ENCODE data around the gene GINS1. TPM values are rescaled to one million over a fixed set of nuclear protein-coding genes. Genes with fewer than 3 reads are reported as not detected.

GINS1 gene
- total RNA-seq, 2 experiments from 2014 or later: 22.8 to 29.9 TPM

DNA sequence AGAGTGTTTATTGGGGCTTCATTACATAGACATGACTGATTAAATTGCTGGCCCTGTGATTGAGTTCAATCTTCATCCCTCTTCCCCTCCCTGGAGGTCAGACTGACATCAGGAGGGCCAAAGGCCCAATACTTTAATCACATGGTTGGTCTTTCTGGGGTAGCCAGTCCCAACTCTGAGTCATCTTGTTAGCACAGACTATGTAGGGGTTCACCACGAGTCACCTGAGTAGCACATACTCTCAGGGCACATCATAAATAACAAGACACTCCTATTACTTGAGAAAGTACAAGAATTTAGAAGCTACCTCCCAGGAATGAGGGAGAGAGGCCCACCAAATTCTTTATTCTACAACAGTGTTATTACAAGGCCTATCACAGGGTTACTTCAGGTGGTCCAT, 11.3 kb downstream of the GINS1 start:
- no peak overlapping the region for H3K4me2 ChIP-seq (ENCODE audit: low read length)
- no TSS peak for BruUV-seq (replicated peaks)
- POLR2A ChIA-PET: interaction anchor here (1.8 kb wide), 2 partner anchors 11 to 15 kb away, joined by 7 read pairs; partner anchors contain the start of gene GINS1
- no peaks in the 10 kb centered on the region for H3K4me1 ChIP-seq (ENCODE audit: insufficient read depth, low read length, poor library complexity, severe bottlenecking)
- H3K9me3 ChIP-seq (ENCODE audit: low read length): no peaks in the 10 kb centered on the region
- no peak overlapping the region for H2AFZ ChIP-seq (ENCODE audit: low read length)
- TF ChIP-seq, protein P1, sequence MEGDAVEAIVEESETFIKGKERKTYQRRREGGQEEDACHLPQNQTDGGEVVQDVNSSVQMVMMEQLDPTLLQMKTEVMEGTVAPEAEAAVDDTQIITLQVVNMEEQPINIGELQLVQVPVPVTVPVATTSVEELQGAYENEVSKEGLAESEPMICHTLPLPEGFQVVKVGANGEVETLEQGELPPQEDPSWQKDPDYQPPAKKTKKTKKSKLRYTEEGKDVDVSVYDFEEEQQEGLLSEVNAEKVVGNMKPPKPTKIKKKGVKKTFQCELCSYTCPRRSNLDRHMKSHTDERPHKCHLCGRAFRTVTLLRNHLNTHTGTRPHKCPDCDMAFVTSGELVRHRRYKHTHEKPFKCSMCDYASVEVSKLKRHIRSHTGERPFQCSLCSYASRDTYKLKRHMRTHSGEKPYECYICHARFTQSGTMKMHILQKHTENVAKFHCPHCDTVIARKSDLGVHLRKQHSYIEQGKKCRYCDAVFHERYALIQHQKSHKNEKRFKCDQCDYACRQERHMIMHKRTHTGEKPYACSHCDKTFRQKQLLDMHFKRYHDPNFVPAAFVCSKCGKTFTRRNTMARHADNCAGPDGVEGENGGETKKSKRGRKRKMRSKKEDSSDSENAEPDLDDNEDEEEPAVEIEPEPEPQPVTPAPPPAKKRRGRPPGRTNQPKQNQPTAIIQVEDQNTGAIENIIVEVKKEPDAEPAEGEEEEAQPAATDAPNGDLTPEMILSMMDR (conservative IDR thresholded peaks at IDR 0.05; ENCODE audit: low read length): no peak
- no peak for TF ChIP-seq EZH2phosphoT487 (IDR thresholded peaks at IDR 0.05; ENCODE audit: borderline replicate concordance, low read depth, low read length)
- H3K36me3 ChIP-seq (ENCODE audit: insufficient read depth, low read length): peaks cover 80% of the 10 kb centered on the region
- no peak overlapping the region for H3K4me3 ChIP-seq (ENCODE audit: low read depth, low read length, poor library complexity, severe bottlenecking)
- H4K20me1 ChIP-seq (ENCODE audit: insufficient read depth, low read length): no peaks in the 10 kb centered on the region; the same call in 1 of the 2 replicates
- H3K79me2 ChIP-seq (ENCODE audit: insufficient read depth, low read depth, low read length): no peaks in the 10 kb centered on the region
- intact Hi-C loops (cut with micrococcal nuclease; ENCODE audit: unreplicated experiment): no loop called here
- DNase-seq (ENCODE audit: low spot score): no peak
- H3K27ac ChIP-seq (ENCODE audit: low read depth, low read length, poor library complexity, severe bottlenecking): no peak overlapping the region
- CTCF ChIA-PET (ENCODE audit: unreplicated experiment): no interaction called here
- no peaks in the 10 kb centered on the region for H3K9me2 ChIP-seq (ENCODE audit: insufficient read depth, low read length)

DNA sequence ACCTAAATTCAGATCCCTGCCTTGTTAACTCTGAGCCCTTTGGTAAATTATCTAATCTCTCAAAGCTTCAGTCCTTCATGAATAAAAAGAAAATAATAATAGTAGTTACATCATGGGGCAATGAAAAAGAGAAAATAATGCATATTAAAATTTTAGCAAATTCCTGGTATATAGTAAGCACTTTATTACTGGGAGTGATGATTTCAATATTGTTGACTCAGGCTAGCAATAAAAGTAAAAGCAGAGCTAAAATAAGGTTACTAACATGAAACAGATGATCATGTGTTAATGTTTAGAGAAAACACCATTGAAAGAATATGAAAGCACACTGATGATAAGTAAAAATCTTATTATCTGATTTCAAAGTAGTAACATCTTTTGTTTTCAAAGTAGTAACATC, 13.6 kb downstream of the GINS1 start:
- Histone ChIP-seq H3K4me1 (ENCODE audit: insufficient read depth, low read length, poor library complexity, severe bottlenecking) (no peaks in the 10 kb centered on the region), H4K20me1 (ENCODE audit: insufficient read depth, low read length) (peaks cover 7% of the 10 kb centered on the region; the same call in 1 of the 2 replicates), H3K4me3 (ENCODE audit: low read depth, low read length, poor library complexity, severe bottlenecking) (no peak overlapping the region), H3K27ac (ENCODE audit: low read depth, low read length, poor library complexity, severe bottlenecking) (no peak overlapping the region), H2AFZ (ENCODE audit: low read length) (no peak overlapping the region), H3K9me3 (ENCODE audit: low read length) (no peaks in the 10 kb centered on the region), H3K9me2 (ENCODE audit: insufficient read depth, low read length) (no peaks in the 10 kb centered on the region), H3K36me3 (ENCODE audit: insufficient read depth, low read length) (peaks cover 86% of the 10 kb centered on the region), H3K79me2 (ENCODE audit: insufficient read depth, low read depth, low read length) (no peaks in the 10 kb centered on the region), H3K4me2 (ENCODE audit: low read length) (no peak overlapping the region)
- DNase-seq (ENCODE audit: low spot score): no peak
- TF ChIP-seq, protein P1 (conservative IDR thresholded peaks at IDR 0.05; ENCODE audit: low read length): no peak
- TF ChIP-seq EZH2phosphoT487 (IDR thresholded peaks at IDR 0.05; ENCODE audit: borderline replicate concordance, low read depth, low read length): no peak
- POLR2A ChIA-PET: interaction anchor here (0.6 kb wide), 1 partner anchor 28 kb away, joined by 5 read pairs; no protein-coding TSS in a partner anchor
- BruUV-seq (replicated peaks): no TSS peak
- CTCF ChIA-PET (ENCODE audit: unreplicated experiment): no interaction called here
- intact Hi-C loops (cut with micrococcal nuclease; ENCODE audit: unreplicated experiment): no loop called here

DNA sequence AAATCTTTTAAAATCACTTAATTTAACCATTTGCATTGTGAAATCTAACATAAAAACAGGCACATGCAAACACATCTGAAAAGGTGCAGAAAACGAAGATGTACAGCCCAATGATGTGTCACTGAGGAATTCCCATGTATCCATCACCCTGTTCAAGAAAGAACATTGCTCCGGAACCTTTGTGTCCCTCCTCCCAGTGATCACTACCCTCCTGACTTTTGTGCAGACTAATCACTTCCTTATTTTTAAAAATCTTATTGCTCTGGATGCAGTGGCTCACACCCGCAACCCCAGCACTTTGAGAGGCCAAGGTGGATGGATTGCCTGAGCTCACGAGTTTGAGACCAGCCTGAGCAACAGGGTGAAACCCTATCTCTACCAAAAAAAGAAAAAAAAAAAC, 14.6 kb downstream of the GINS1 start:
- H3K4me2 ChIP-seq (ENCODE audit: low read length): no peak overlapping the region
- intact Hi-C loops (cut with micrococcal nuclease; ENCODE audit: unreplicated experiment): no loop called here
- TF ChIP-seq EZH2phosphoT487 (IDR thresholded peaks at IDR 0.05; ENCODE audit: borderline replicate concordance, low read depth, low read length): no peak
- TF ChIP-seq, protein P1 (conservative IDR thresholded peaks at IDR 0.05; ENCODE audit: low read length): no peak
- H3K27ac ChIP-seq (ENCODE audit: low read depth, low read length, poor library complexity, severe bottlenecking): no peak overlapping the region
- ChIA-PET POLR2A (no interaction called here), CTCF (ENCODE audit: unreplicated experiment) (no interaction called here)
- no peaks in the 10 kb centered on the region for H3K79me2 ChIP-seq (ENCODE audit: insufficient read depth, low read depth, low read length)
- H3K36me3 ChIP-seq (ENCODE audit: insufficient read depth, low read length): peaks cover 86% of the 10 kb centered on the region
- no peak overlapping the region for H3K4me3 ChIP-seq (ENCODE audit: low read depth, low read length, poor library complexity, severe bottlenecking)
- H3K9me2 ChIP-seq (ENCODE audit: insufficient read depth, low read length): no peaks in the 10 kb centered on the region
- BruUV-seq (replicated peaks): no TSS peak
- no peaks in the 10 kb centered on the region for H3K4me1 ChIP-seq (ENCODE audit: insufficient read depth, low read length, poor library complexity, severe bottlenecking)
- no peak for DNase-seq (ENCODE audit: low spot score)
- H4K20me1 ChIP-seq (ENCODE audit: insufficient read depth, low read length): peaks cover 7% of the 10 kb centered on the region; the same call in 1 of the 2 replicates
- no peak overlapping the region for H2AFZ ChIP-seq (ENCODE audit: low read length)
- no peaks in the 10 kb centered on the region for H3K9me3 ChIP-seq (ENCODE audit: low read length)

Measured in OCI-LY7 (cell line).